ENCODE data around the gene PRKCA.
A peak's percentile ranks its signal among the peaks of the same experiment; 100 is the strongest.

PRKCA gene

DNA sequence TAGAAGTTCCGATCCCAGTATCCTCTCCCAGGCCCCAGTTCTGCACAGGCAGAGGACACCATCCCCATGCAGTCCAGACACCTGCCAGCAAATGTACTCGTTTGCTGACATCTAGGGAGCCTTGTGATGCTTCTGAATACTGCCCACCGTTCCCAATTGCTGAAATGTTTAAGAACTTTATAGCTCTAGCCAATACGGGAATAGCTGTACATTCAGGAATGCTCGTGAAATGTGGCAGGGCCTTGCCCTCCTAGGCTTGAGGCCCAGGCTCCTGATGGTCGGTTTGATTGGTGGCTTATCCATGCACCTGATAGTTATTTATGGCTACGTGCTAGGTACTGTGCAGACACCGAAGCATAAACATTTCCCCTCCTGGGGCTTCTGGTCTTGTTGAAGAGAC lies 255.5 kb downstream of the PRKCA start:
- TF ChIP-seq, protein P1, sequence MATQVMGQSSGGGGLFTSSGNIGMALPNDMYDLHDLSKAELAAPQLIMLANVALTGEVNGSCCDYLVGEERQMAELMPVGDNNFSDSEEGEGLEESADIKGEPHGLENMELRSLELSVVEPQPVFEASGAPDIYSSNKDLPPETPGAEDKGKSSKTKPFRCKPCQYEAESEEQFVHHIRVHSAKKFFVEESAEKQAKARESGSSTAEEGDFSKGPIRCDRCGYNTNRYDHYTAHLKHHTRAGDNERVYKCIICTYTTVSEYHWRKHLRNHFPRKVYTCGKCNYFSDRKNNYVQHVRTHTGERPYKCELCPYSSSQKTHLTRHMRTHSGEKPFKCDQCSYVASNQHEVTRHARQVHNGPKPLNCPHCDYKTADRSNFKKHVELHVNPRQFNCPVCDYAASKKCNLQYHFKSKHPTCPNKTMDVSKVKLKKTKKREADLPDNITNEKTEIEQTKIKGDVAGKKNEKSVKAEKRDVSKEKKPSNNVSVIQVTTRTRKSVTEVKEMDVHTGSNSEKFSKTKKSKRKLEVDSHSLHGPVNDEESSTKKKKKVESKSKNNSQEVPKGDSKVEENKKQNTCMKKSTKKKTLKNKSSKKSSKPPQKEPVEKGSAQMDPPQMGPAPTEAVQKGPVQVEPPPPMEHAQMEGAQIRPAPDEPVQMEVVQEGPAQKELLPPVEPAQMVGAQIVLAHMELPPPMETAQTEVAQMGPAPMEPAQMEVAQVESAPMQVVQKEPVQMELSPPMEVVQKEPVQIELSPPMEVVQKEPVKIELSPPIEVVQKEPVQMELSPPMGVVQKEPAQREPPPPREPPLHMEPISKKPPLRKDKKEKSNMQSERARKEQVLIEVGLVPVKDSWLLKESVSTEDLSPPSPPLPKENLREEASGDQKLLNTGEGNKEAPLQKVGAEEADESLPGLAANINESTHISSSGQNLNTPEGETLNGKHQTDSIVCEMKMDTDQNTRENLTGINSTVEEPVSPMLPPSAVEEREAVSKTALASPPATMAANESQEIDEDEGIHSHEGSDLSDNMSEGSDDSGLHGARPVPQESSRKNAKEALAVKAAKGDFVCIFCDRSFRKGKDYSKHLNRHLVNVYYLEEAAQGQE (IDR thresholded peaks at IDR 0.05; ENCODE audit: low read depth): no peak
- TF ChIP-seq CEBPB (IDR thresholded peaks at IDR 0.05) (no peak), CREB1 (IDR thresholded peaks at IDR 0.05; ENCODE audit: low read depth) (no peak), YY1 (IDR thresholded peaks at IDR 0.05; ENCODE audit: low read depth) (no peak), NFIC (IDR thresholded peaks at IDR 0.05) (no peak), EGR1 (IDR thresholded peaks at IDR 0.05) (no peak)
- TF ChIP-seq, protein P2, sequence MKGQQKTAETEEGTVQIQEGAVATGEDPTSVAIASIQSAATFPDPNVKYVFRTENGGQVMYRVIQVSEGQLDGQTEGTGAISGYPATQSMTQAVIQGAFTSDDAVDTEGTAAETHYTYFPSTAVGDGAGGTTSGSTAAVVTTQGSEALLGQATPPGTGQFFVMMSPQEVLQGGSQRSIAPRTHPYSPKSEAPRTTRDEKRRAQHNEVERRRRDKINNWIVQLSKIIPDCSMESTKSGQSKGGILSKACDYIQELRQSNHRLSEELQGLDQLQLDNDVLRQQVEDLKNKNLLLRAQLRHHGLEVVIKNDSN (IDR thresholded peaks at IDR 0.05): no peak
- TF ChIP-seq, protein P3, sequence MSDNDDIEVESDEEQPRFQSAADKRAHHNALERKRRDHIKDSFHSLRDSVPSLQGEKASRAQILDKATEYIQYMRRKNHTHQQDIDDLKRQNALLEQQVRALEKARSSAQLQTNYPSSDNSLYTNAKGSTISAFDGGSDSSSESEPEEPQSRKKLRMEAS (IDR thresholded peaks at IDR 0.05): no peak

DNA sequence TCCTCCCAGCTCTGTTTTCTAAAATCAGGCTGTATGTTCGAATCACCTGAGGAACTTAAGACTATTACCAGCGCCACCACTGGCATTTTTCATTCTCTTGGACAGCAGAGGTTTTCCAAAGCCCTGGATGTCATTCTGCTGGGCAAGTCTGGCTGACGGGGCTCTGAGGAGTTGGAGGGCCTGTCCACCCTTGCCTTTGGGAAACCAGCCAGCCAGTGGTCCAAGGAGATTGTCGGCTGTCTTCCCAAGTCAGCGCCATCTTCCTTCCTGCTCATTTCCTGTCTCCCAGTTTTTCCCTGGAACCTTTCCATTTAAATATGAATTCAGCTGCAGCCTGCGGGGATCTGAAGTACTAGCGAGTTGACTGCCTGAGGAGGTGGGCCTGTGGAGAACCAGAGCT lies 258.3 kb downstream of the PRKCA start:
- TF ChIP-seq TEAD4 (IDR thresholded peaks at IDR 0.05): no peak
- no peak for TF ChIP-seq CREB1 (IDR thresholded peaks at IDR 0.05; ENCODE audit: low read depth)
- no peak for TF ChIP-seq RAD21 (IDR thresholded peaks at IDR 0.05; ENCODE audit: low read depth)
- no peak for TF ChIP-seq TAF1 (IDR thresholded peaks at IDR 0.05; ENCODE audit: low read depth)
- TF ChIP-seq, protein P2 (IDR thresholded peaks at IDR 0.05): no peak
- TF ChIP-seq, protein P3 (IDR thresholded peaks at IDR 0.05): no peak
- no peak for TF ChIP-seq FOXM1 (IDR thresholded peaks at IDR 0.05; ENCODE audit: borderline replicate concordance, low read depth)

DNA sequence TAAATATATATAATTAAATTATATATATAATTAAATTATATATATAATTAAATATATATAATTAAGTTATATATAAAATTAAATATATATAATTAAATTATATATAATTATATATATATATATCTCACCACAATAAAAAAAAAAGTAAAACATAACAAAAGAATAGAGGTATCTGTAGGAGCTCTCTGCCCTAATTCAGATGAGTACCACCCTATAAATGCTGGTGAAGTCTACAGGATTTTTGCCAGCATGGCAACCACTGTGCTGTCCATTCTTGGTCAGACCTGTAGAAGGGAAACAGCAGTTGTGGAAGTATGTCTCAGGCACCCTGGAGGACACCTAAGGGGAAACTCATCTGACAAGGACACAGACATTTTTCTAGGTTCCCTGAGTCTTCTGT lies 259.7 kb downstream of the PRKCA start:
- TF ChIP-seq FOXM1 (IDR thresholded peaks at IDR 0.05; ENCODE audit: borderline replicate concordance, low read depth): no peak
- TF ChIP-seq, protein P2 (IDR thresholded peaks at IDR 0.05): no peak
- no peak for TF ChIP-seq EP300 (IDR thresholded peaks at IDR 0.05; ENCODE audit: borderline replicate concordance)
- TF ChIP-seq TEAD4 (IDR thresholded peaks at IDR 0.05): no peak
- TF ChIP-seq YY1 (IDR thresholded peaks at IDR 0.05; ENCODE audit: low read depth): no peak

DNA sequence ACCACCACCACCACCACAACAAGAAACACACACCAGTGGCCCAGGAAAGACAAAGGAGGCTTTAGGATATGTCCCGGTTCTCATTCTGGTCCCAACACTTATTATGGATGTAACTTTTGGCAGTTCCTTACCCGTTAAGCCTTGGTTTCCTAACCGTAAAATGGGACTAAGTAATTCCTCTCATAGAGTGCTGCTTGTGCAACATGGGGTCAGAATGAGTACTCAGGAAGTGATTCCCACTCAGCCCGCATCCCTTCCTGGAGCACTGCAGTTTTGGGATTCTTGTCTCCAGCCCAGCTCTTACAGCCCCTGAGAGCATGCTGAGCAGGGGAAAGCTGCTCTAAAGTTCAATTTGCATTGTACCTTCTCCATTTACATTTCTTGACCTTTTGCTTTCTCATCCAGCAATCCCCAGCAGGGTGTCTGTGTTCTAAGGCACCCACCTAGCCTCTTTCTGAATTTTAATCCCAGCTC lies 262.6 kb downstream of the PRKCA start:
- TF ChIP-seq RAD21 (IDR thresholded peaks at IDR 0.05; ENCODE audit: low read depth): no peak
- TF ChIP-seq ZBTB7A (IDR thresholded peaks at IDR 0.05; ENCODE audit: low read depth): no peak
- TF ChIP-seq CREB1 (IDR thresholded peaks at IDR 0.05; ENCODE audit: low read depth): no peak
- TF ChIP-seq, protein P2 (IDR thresholded peaks at IDR 0.05): no peak

DNA sequence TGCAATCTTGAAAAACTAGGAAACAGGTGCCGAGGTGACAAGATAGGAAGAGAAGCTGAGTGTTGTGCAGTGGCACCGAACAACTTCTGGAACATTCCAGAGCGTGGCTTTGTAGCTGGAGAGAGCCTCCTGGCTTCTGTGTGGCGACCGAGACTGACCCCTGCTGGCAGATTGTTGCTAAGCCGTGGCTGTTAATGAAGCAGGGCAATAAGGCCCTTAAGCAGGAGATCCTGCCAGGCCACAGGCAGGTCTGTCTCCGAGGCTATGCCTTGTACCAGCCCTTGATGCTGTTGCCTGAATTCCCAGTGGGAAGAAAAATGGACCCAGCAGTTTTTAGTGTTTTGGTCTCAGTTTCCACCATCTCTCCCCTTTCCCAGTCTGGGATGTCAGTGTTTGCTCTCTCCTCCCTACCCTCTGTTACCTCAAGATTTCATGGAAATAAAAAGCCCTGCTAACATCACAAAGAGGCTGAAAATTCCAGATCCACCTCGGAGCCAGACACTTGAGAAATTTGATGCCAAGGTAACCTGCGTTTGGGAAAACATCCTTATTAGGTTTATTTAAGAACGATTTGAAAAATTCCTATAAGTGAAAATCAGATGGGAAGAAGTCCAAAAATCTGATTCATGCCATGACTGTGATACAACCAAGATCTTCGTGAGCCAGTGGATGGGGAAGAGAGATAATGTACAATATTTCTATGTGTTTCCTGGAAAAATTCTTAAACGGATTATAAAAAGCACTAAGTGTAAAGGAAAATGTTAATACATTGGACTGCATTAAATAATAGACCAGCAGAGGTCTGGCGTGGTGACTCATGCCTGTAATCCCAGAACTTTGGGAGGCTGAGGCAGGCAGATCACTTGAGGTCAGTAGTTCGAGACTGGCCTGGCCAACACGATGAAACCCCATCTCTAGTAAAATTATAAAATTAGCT lies 265.1 kb downstream of the PRKCA start:
- no peak for TF ChIP-seq CEBPB (IDR thresholded peaks at IDR 0.05)
- no peak for TF ChIP-seq NFIC (IDR thresholded peaks at IDR 0.05)
- TF ChIP-seq EGR1 (IDR thresholded peaks at IDR 0.05): no peak
- no peak for TF ChIP-seq TCF12 (IDR thresholded peaks at IDR 0.05; ENCODE audit: low read depth)
- no peak for TF ChIP-seq FOXM1 (IDR thresholded peaks at IDR 0.05; ENCODE audit: borderline replicate concordance, low read depth)
- TF ChIP-seq RAD21 (IDR thresholded peaks at IDR 0.05; ENCODE audit: low read depth): peak; percentile 95
- TF ChIP-seq CREB1 (IDR thresholded peaks at IDR 0.05; ENCODE audit: low read depth): no peak
- TF ChIP-seq, protein P1 (IDR thresholded peaks at IDR 0.05; ENCODE audit: low read depth): no peak
- no peak for TF ChIP-seq YY1 (IDR thresholded peaks at IDR 0.05; ENCODE audit: low read depth)
- TF ChIP-seq, protein P3 (IDR thresholded peaks at IDR 0.05): peak; percentile 95
- TF ChIP-seq TEAD4 (IDR thresholded peaks at IDR 0.05): peak; percentile 16; the same call in 1 of the 2 replicates
- TF ChIP-seq, protein P2 (IDR thresholded peaks at IDR 0.05): no peak
